ENCODE data around the gene FOXM1. TPM values are rescaled to one million over a fixed set of nuclear protein-coding genes. Genes with fewer than 3 reads are reported as not detected.

Gene FOXM1
- total RNA-seq, 1 donor from 2014 or later, result 12.7 TPM

- no peak for TF ChIP-seq CTCF (IDR thresholded peaks at IDR 0.05; ENCODE audit: partially characterized antibody, unreplicated experiment)
- no peak overlapping the region for H3K4me3 Mint-ChIP-seq (ENCODE audit: unreplicated experiment)
- H3K36me3 Mint-ChIP-seq (ENCODE audit: unreplicated experiment), result no peaks in the 10 kb centered on the region
- no peak overlapping the region for H3K27ac Mint-ChIP-seq (ENCODE audit: unreplicated experiment)
- peaks cover 4% of the 10 kb centered on the region for H3K27me3 Mint-ChIP-seq (ENCODE audit: unreplicated experiment)
- no peaks in the 10 kb centered on the region for H3K4me1 Mint-ChIP-seq (ENCODE audit: low read depth, unreplicated experiment)
- no peak for DNase-seq
- no peaks in the 10 kb centered on the region for H3K9me3 Mint-ChIP-seq (ENCODE audit: unreplicated experiment)
Observed at GRCh38 chr12:2922329-2922728, 45.4 kb upstream of the FOXM1 start.

GRCh38 chr12:2919249-2919648, 42.3 kb upstream of the FOXM1 start:
- H3K4me1 Mint-ChIP-seq (ENCODE audit: low read depth, unreplicated experiment), result no peaks in the 10 kb centered on the region
- no peak for TF ChIP-seq CTCF (IDR thresholded peaks at IDR 0.05; ENCODE audit: partially characterized antibody, unreplicated experiment)
- no peak overlapping the region for H3K27ac Mint-ChIP-seq (ENCODE audit: unreplicated experiment)
- no peaks in the 10 kb centered on the region for H3K9me3 Mint-ChIP-seq (ENCODE audit: unreplicated experiment)
- peaks cover 4% of the 10 kb centered on the region for H3K27me3 Mint-ChIP-seq (ENCODE audit: unreplicated experiment)
- H3K36me3 Mint-ChIP-seq (ENCODE audit: unreplicated experiment), result no peaks in the 10 kb centered on the region
- DNase-seq, result no peak
- H3K4me3 Mint-ChIP-seq (ENCODE audit: unreplicated experiment), result no peak overlapping the region

GRCh38 chr12:2912216-2912575, 35.2 kb upstream of the FOXM1 start:
- Mint-ChIP-seq H3K9me3 (ENCODE audit: unreplicated experiment) (peaks cover 1% of the 10 kb centered on the region), H3K4me1 (ENCODE audit: low read depth, unreplicated experiment) (no peaks in the 10 kb centered on the region), H3K27ac (ENCODE audit: unreplicated experiment) (no peak overlapping the region), H3K27me3 (ENCODE audit: unreplicated experiment) (no peaks in the 10 kb centered on the region), H3K36me3 (ENCODE audit: unreplicated experiment) (no peaks in the 10 kb centered on the region), H3K4me3 (ENCODE audit: unreplicated experiment) (no peak overlapping the region)
- DNase-seq, result no peak
- no peak for TF ChIP-seq CTCF (IDR thresholded peaks at IDR 0.05; ENCODE audit: partially characterized antibody, unreplicated experiment)

GRCh38 chr12:2904260-2904659, 27.3 kb upstream of the FOXM1 start:
- Mint-ChIP-seq H3K4me3 (ENCODE audit: unreplicated experiment) (no peak overlapping the region), H3K36me3 (ENCODE audit: unreplicated experiment) (no peaks in the 10 kb centered on the region), H3K4me1 (ENCODE audit: low read depth, unreplicated experiment) (no peaks in the 10 kb centered on the region), H3K9me3 (ENCODE audit: unreplicated experiment) (no peaks in the 10 kb centered on the region), H3K27me3 (ENCODE audit: unreplicated experiment) (no peaks in the 10 kb centered on the region), H3K27ac (ENCODE audit: unreplicated experiment) (no peak overlapping the region)
- DNase-seq, result no peak
- no peak for TF ChIP-seq CTCF (IDR thresholded peaks at IDR 0.05; ENCODE audit: partially characterized antibody, unreplicated experiment)

- no peak for TF ChIP-seq CTCF (IDR thresholded peaks at IDR 0.05; ENCODE audit: partially characterized antibody, unreplicated experiment)
Observed at GRCh38 chr12:2902272-2902880, 25.4 kb upstream of the FOXM1 start.

More at GRCh38 chr12:2902272-2902880, 25.4 kb upstream of the FOXM1 start:
- Mint-ChIP-seq H3K4me3 (ENCODE audit: unreplicated experiment) (no peak overlapping the region), H3K27ac (ENCODE audit: unreplicated experiment) (no peak overlapping the region), H3K27me3 (ENCODE audit: unreplicated experiment) (no peaks in the 10 kb centered on the region), H3K4me1 (ENCODE audit: low read depth, unreplicated experiment) (no peaks in the 10 kb centered on the region), H3K36me3 (ENCODE audit: unreplicated experiment) (no peaks in the 10 kb centered on the region), H3K9me3 (ENCODE audit: unreplicated experiment) (no peaks in the 10 kb centered on the region)
- no peak for DNase-seq
